GM12872 (cell line): ENCODE data around the gene DERL3.

ENCODE experiments used
- TF ChIP-seq, protein P1 (sequence below): IDR thresholded peaks from 3 replicates; pipeline ENCODE4 v1.5.1; 2011; ENCODE audit warnings: low read depth, mild to moderate bottlenecking, low read length, moderate library complexity; ENCODE audit not compliant: insufficient read depth

DERL3 gene

DNA sequence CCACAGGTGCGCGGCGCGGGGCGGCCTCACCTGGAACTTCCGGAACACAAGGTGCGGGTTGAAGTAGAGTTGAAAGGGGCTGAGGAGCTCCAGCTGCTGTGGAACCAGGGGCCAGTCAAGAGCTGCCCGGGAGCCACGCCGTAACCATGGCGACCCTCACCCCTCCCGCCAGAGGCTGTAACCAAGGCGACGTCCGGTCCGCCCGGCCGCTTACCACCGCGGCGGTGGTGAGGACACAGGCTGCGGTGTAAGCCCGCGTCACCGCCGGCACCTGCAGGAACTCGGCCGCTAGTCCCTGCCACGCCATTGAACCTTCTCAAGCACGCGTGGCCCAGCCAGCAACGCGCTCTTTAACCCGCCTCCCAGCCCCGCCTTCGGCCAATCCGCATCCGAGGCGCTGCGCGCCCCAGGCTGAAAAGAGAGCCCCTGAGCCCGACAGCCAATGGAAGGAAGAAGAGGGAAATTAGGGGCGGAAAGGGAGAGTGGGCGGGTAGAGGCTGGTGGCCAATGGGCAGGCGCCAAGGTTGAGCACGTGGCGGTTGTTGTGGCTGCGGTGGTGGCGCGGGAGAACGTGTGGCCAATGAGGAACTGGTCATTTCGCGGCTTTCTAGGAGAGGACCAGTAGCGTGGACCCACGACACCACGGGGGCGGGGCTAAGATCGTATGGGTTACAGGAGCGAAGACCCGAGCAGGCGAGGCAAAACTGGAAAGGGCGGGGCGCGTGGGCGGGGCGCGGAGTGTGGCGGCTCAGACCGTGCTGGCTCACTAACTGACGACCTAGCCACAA is at the start of gene DERL3:
TSS of gene DERL3 (minus strand) at position 326 of the 788 bp plus-strand sequence. CDS start at position 307, 19 bp downstream.
- TF ChIP-seq, protein P1, sequence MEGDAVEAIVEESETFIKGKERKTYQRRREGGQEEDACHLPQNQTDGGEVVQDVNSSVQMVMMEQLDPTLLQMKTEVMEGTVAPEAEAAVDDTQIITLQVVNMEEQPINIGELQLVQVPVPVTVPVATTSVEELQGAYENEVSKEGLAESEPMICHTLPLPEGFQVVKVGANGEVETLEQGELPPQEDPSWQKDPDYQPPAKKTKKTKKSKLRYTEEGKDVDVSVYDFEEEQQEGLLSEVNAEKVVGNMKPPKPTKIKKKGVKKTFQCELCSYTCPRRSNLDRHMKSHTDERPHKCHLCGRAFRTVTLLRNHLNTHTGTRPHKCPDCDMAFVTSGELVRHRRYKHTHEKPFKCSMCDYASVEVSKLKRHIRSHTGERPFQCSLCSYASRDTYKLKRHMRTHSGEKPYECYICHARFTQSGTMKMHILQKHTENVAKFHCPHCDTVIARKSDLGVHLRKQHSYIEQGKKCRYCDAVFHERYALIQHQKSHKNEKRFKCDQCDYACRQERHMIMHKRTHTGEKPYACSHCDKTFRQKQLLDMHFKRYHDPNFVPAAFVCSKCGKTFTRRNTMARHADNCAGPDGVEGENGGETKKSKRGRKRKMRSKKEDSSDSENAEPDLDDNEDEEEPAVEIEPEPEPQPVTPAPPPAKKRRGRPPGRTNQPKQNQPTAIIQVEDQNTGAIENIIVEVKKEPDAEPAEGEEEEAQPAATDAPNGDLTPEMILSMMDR, result no peak

DNA sequence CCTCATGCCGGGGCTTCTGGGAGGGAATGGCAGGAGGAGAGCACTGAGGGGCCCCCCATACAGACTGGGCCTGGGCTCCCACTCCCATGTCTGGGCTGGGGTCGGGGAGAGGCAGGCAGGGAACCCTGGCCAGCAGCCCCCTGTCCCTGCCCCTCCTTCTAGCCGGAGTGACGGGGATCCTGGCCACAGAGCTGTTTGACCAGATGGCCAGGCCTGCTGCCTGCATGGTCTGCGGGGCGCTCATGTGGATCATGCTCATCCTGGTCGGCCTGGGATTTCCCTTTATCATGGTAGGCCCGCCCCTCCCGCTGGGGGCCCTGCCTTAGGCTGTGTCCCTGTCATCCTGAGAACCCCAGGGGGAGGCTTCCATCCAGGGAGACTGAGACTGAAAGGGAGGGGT is 45.3 kb upstream of the DERL3 start:
- TF ChIP-seq, protein P1, result no peak

DNA sequence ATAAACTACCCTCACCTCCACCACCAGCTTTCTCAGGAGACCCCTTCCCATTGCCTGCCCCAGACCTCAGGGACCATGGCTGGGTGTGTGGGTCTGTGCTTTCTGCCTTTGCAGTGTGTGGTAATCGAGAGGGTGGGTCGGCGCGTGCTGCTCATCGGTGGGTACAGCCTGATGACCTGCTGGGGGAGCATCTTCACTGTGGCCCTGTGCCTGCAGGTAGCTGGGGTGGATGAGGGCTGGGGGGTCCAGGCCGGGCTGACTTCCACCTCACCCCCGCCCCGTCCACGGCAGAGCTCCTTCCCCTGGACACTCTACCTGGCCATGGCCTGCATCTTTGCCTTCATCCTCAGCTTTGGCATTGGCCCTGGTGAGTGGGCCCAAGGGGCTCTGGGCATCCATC is 44.9 kb upstream of the DERL3 start:
- TF ChIP-seq, protein P1, result no peak

DNA sequence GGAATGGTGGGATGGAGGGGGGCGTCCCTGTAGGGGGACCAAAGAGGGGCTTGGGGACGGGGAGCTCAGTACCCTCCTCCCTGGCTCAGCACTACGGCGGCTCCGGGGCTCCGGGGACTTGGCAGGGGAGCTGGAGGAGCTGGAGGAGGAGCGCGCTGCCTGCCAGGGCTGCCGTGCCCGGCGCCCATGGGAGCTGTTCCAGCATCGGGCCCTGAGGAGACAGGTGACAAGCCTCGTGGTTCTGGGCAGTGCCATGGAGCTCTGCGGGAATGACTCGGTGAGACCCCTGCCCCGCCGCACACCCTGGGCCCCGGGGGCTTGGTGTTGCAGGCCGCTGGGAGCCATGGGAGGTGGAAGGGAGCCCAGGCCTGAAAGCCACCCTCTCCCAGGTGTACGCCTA is 43.6 kb upstream of the DERL3 start:
- TF ChIP-seq, protein P1, result no peak

DNA sequence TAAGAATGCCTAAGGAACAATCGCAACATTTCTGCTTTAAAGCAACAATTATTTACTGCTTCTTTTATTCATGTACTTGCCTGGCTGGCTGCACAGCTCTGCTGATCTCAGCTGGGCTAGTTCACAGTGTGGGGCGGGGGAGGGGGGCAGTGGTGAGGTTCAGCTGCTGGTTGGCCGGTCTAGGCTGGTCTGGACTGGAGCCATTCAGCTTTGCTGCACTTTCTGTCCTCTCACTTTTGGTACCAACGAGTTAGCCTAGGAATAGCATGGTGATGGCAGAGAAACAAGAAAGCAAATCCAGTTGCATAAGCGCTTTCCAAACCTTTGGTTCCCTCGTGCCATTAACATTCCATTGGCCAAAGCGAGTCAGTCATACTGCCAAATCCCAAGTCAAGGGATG is 39.4 kb upstream of the DERL3 start:
- TF ChIP-seq, protein P1, result no peak

DNA sequence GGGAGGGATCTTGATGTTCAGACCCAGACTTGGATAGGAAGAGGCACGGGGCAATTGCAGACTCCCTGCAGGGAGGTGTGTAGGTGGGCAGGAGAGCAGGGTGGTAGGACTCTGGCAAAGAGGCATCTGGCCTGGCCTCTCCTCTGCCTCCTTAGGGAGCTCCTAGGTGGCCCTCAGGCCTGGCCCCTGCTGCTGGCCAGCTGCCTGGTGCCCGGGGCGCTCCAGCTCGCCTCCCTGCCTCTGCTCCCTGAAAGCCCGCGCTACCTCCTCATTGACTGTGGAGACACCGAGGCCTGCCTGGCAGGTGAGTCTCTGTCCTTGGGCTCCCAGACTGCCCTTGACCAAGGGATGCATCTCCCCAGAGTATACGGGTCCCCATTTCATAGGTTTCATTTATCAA is 38.8 kb upstream of the DERL3 start:
- TF ChIP-seq, protein P1, result no peak

DNA sequence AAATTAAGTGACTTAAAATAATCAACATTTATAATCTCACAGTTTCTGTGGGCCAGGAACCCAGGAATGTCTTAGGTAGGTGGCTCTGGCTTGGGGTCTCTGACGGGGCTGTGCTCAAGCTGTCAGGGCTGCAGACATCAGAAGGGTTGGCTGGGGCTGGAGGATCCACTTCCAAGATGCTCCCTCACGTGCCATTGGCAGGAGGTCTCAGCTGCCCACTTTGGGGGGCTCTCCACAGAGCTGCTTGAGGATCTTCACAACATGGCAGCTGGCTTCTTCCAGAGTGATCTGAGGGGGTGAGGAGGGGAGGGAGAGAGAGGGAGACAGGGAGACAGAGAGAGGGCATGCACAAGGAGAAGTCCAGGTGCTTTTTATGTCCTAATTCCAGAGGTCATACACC is 37.0 kb upstream of the DERL3 start:
- TF ChIP-seq, protein P1, result no peak
